GM12873 (cell line): ENCODE data around the gene HPSE2.

Experiments
- CTCF ChIP-seq: IDR thresholded peaks from 2 replicates; pipeline ENCODE4 v1.5.1; 2012; ENCODE audit warnings: low read depth, mild to moderate bottlenecking, moderate library complexity, low read length, control low read depth; ENCODE audit not compliant: insufficient read depth; ENCODE audit errors: missing control alignments

The HPSE2 gene

GRCh38 chr10:98790817-98791216 lies 444.8 kb downstream of the HPSE2 start:
- peak; percentile 47 for TF ChIP-seq CTCF

- TF ChIP-seq CTCF: no peak
Measured at GRCh38 chr10:98778277-98778759, 457.3 kb downstream of the HPSE2 start.

- no peak for TF ChIP-seq CTCF
Measured at GRCh38 chr10:98758463-98758862, 477.2 kb downstream of the HPSE2 start.

- peak; percentile 45 for TF ChIP-seq CTCF
Measured at GRCh38 chr10:98748298-98748697, 487.4 kb downstream of the HPSE2 start.

GRCh38 chr10:98745645-98746044 lies 490.0 kb downstream of the HPSE2 start:
- TF ChIP-seq CTCF: peak; percentile 30

GRCh38 chr10:98720551-98720950 lies 515.1 kb downstream of the HPSE2 start:
- no peak for TF ChIP-seq CTCF

GRCh38 chr10:98713586-98713985 lies 522.1 kb downstream of the HPSE2 start:
- no peak for TF ChIP-seq CTCF
